Measurements from ENCODE around the gene ERC1. TPM values are rescaled to one million over a fixed set of nuclear protein-coding genes. Genes with fewer than 3 reads are reported as not detected.

Gene ERC1
- total RNA-seq, 1 experiment from 2014 or later: 40.4 TPM

- intact Hi-C loops (cut with micrococcal nuclease; ENCODE audit: unreplicated experiment) (no loop called here), in situ Hi-C loops (cut with HindIII; ENCODE audit: low pct_unique_long_range_greater_than_20kb, low sequenced_read_pairs) (no loop called here)
- Histone ChIP-seq H3K4me3 (ENCODE audit: low read depth in 2 of 2, low read length in 2 of 2) (no peak overlapping the region), H3K27me3 (ENCODE audit: control insufficient read depth, insufficient read depth, low read length) (no peaks in the 10 kb centered on the region), H3K4me1 (ENCODE audit: control insufficient read depth, insufficient read depth, low read length) (no peaks in the 10 kb centered on the region), H3K27ac (ENCODE audit: low read length) (no peak overlapping the region), H3K9me3 (ENCODE audit: control insufficient read depth, insufficient read depth, low read depth, low read length) (no peaks in the 10 kb centered on the region), H3K36me3 (ENCODE audit: control insufficient read depth, insufficient read depth, low read length) (no peaks in the 10 kb centered on the region; the same call in 1 of the 2 replicates)
- no peak for DNase-seq (ENCODE audit: low read depth, low spot score)
- TF ChIP-seq TCF7L2 (IDR thresholded peaks at IDR 0.05; ENCODE audit: low read depth, low read length) (no peak), POLR2AphosphoS5 (IDR thresholded peaks at IDR 0.05; ENCODE audit: low read depth, low read length) (no peak)
- TF ChIP-seq, protein P1, sequence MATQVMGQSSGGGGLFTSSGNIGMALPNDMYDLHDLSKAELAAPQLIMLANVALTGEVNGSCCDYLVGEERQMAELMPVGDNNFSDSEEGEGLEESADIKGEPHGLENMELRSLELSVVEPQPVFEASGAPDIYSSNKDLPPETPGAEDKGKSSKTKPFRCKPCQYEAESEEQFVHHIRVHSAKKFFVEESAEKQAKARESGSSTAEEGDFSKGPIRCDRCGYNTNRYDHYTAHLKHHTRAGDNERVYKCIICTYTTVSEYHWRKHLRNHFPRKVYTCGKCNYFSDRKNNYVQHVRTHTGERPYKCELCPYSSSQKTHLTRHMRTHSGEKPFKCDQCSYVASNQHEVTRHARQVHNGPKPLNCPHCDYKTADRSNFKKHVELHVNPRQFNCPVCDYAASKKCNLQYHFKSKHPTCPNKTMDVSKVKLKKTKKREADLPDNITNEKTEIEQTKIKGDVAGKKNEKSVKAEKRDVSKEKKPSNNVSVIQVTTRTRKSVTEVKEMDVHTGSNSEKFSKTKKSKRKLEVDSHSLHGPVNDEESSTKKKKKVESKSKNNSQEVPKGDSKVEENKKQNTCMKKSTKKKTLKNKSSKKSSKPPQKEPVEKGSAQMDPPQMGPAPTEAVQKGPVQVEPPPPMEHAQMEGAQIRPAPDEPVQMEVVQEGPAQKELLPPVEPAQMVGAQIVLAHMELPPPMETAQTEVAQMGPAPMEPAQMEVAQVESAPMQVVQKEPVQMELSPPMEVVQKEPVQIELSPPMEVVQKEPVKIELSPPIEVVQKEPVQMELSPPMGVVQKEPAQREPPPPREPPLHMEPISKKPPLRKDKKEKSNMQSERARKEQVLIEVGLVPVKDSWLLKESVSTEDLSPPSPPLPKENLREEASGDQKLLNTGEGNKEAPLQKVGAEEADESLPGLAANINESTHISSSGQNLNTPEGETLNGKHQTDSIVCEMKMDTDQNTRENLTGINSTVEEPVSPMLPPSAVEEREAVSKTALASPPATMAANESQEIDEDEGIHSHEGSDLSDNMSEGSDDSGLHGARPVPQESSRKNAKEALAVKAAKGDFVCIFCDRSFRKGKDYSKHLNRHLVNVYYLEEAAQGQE (IDR thresholded peaks at IDR 0.05; ENCODE audit: insufficient read depth in 1 of 2, low read depth in 2 of 2, low read length in 1 of 2): no peak
- BruUV-seq (replicated peaks): no TSS peak
- ATAC-seq: no peak
- POLR2A ChIA-PET: no interaction called here
- CTCF ChIA-PET: interaction anchor here (0.6 kb wide), 1 partner anchor 153 kb away, joined by 4 read pairs; no protein-coding TSS in a partner anchor
These were observed 392.7 kb downstream of the ERC1 start for GRCh38 chr12:1383758-1384157.

DNA sequence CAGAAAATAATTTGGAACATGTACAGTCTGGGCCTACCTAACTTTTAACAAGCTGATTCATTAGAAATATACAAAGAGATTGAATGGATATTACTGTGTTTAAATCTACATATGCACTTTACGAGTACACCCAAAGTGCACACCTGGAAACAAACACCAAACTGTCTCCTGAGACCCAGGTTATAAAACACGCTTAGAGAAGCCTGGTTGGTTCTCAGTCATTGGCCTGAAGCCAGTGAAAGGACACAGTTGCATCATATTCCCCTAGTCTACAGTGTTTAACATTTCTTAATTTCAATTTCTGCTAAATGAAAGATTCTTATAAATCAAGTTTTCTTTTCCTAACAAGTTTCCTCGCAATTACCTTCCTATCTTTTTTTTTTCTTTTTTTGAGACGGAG is 393.9 kb downstream of the ERC1 start:
- Histone ChIP-seq H3K9me3 (ENCODE audit: control insufficient read depth, insufficient read depth, low read depth, low read length) (peaks cover 6% of the 10 kb centered on the region; the same call in 1 of the 2 replicates), H3K4me1 (ENCODE audit: control insufficient read depth, insufficient read depth, low read length) (no peaks in the 10 kb centered on the region), H3K27me3 (ENCODE audit: control insufficient read depth, insufficient read depth, low read length) (no peaks in the 10 kb centered on the region), H3K27ac (ENCODE audit: low read length) (no peak overlapping the region), H3K36me3 (ENCODE audit: control insufficient read depth, insufficient read depth, low read length) (no peaks in the 10 kb centered on the region), H3K4me3 (ENCODE audit: low read depth in 2 of 2, low read length in 2 of 2) (no peak overlapping the region)
- ATAC-seq: no peak
- ChIA-PET CTCF (no interaction called here), POLR2A (no interaction called here)
- intact Hi-C loops (cut with micrococcal nuclease; ENCODE audit: unreplicated experiment) (no loop called here), in situ Hi-C loops (cut with HindIII; ENCODE audit: low pct_unique_long_range_greater_than_20kb, low sequenced_read_pairs) (no loop called here)
- DNase-seq (ENCODE audit: low read depth, low spot score): no peak
- no TSS peak for BruUV-seq (replicated peaks)
- TF ChIP-seq SIN3A (IDR thresholded peaks at IDR 0.05; ENCODE audit: borderline replicate concordance, insufficient read depth, low read depth, low read length) (no peak), POLR2AphosphoS5 (IDR thresholded peaks at IDR 0.05; ENCODE audit: low read depth, low read length) (no peak), TCF7L2 (IDR thresholded peaks at IDR 0.05; ENCODE audit: low read depth, low read length) (no peak), CTCF (IDR thresholded peaks at IDR 0.05) (no peak)
- TF ChIP-seq, protein P1 (IDR thresholded peaks at IDR 0.05; ENCODE audit: insufficient read depth in 1 of 2, low read depth in 2 of 2, low read length in 1 of 2): no peak
